ENCODE measurements around the gene TAF10.

TAF10 gene

DNA sequence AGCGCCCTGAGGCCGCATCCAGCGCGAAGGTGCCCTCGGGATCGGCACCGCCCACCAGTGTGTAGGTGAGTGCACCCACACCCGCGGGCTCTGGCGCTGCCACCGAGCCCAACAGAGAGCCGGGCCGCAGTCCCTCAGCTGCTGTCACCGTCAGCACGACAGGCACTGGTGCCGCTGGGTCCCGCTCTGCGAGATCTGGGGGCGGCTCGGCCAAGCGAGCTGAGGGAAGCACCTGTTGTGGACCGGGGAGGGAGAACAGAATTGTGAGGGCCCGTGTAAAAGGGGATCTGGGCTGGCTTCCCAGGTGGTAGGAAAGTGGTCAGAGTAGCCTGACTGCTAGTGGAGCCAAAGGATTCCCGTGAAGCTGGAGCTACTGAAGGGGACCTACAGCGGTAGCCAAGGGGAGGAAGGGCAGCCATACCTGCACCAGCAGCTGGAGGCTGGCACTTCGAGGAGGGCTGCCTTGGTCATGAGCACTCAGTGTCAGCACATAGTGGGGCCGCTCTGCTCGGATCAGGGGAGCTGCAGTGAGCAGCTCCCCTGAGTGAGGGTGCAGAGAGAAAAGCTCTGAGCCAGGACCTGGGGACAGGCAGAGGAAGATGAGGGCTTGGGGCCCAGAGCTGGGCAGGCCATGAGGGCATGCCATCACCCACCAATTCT, 18.7 kb upstream of the TAF10 start:
- peak overlapping the region; percentile 54 for H2AK5ac ChIP-seq (ENCODE audit: low read depth, low read length)

GRCh38 chr11:6629892-6630631, 18.0 kb upstream of the TAF10 start:
- peak overlapping the region; percentile 82 for H3K23ac ChIP-seq (ENCODE audit: low read depth, low read length, poor library complexity)
- H3K18ac ChIP-seq (ENCODE audit: low read length), result peak overlapping the region; percentile 81
- H2AK5ac ChIP-seq (ENCODE audit: low read depth, low read length), result peak overlapping the region; percentile 77
- H2AFZ ChIP-seq (ENCODE audit: low read length), result no peak overlapping the region
- H3K27me3 ChIP-seq (ENCODE audit: control insufficient read depth in 3 of 3, insufficient read depth in 3 of 3, low read depth in 1 of 3, low read length in 3 of 3), result peaks cover 0 to 24% (median 3%) of the 10 kb centered on the region in 3 experiments
- H2BK15ac ChIP-seq (ENCODE audit: low read length), result no peak overlapping the region
- H3K36me3 ChIP-seq (replicated peaks in 1 of 2; ENCODE audit: control insufficient read depth in 2 of 2, insufficient read depth in 2 of 2, low read length in 2 of 2), result peaks cover 18 to 96% of the 10 kb centered on the region in 2 donors
- H2BK5ac ChIP-seq (ENCODE audit: low read length), result peak overlapping the region; percentile 11
- peak; percentile 55 for DNase-seq (ENCODE audit: low spot score)
- H3K79me1 ChIP-seq (ENCODE audit: low read depth, low read length), result peaks cover 2% of the 10 kb centered on the region
- no peak overlapping the region for H3K4ac ChIP-seq (ENCODE audit: low read length)
- H3K4me1 ChIP-seq (ENCODE audit: control insufficient read depth in 2 of 2, insufficient read depth in 1 of 2, low read depth in 1 of 2, low read length in 2 of 2), result peaks cover under 1 to 6% of the 10 kb centered on the region in 2 donors
- H3K9ac ChIP-seq (ENCODE audit: low read depth, low read length, poor library complexity), result peak overlapping the region; percentile 80
- H4K8ac ChIP-seq (ENCODE audit: low read depth, low read length), result no peak overlapping the region
- no peak overlapping the region for H4K91ac ChIP-seq (ENCODE audit: low read depth, low read length, poor library complexity)
- peak overlapping the region; percentile 92 for H3K4me2 ChIP-seq (ENCODE audit: insufficient read depth, low read length, poor library complexity, severe bottlenecking)
- H2BK12ac ChIP-seq (ENCODE audit: low read length), result peak overlapping the region; percentile 48
- no CpG with 5 or more reads among the region's 102 CpGs for WGBS, 2 donors (ENCODE audit: extremely low coverage in 2 of 2, insufficient read length in 2 of 2, insufficient replicate concordance in 1 of 2)
- peak overlapping the region; percentile 74 for H3K14ac ChIP-seq (ENCODE audit: low read length)
- H3K27ac ChIP-seq (replicated peaks; ENCODE audit: low read length), result no peak overlapping the region
- peak overlapping the region in 1 of 2 donors; percentile 80 for H3K4me3 ChIP-seq (ENCODE audit: low read length in 2 of 2)
- peaks cover 0 to 4% of the 10 kb centered on the region in 2 donors for H3K9me3 ChIP-seq (replicated peaks in 1 of 2; ENCODE audit: control insufficient read depth in 2 of 2, insufficient read depth in 1 of 2, low read depth in 1 of 2, low read length in 2 of 2)
- no peak overlapping the region for H2BK120ac ChIP-seq (ENCODE audit: low read depth, low read length)

More for the DNA sequence above, 18.7 kb upstream of the TAF10 start:
- H2BK5ac ChIP-seq (ENCODE audit: low read length), result no peak overlapping the region
- peaks cover 0 to 24% (median 3%) of the 10 kb centered on the region in 3 experiments for H3K27me3 ChIP-seq (ENCODE audit: control insufficient read depth in 3 of 3, insufficient read depth in 3 of 3, low read depth in 1 of 3, low read length in 3 of 3)
- H3K27ac ChIP-seq (replicated peaks; ENCODE audit: low read length), result no peak overlapping the region
- peaks cover 11 to 91% of the 10 kb centered on the region in 2 donors for H3K36me3 ChIP-seq (replicated peaks in 1 of 2; ENCODE audit: control insufficient read depth in 2 of 2, insufficient read depth in 2 of 2, low read length in 2 of 2)
- H3K23ac ChIP-seq (ENCODE audit: low read depth, low read length, poor library complexity), result peak overlapping the region; percentile 50
- H3K4ac ChIP-seq (ENCODE audit: low read length), result no peak overlapping the region
- H2AFZ ChIP-seq (ENCODE audit: low read length), result no peak overlapping the region
- no peak overlapping the region for H3K14ac ChIP-seq (ENCODE audit: low read length)
- no CpG with 5 or more reads among the region's 28 CpGs for WGBS, 2 donors (ENCODE audit: extremely low coverage in 2 of 2, insufficient read length in 2 of 2, insufficient replicate concordance in 1 of 2)
- DNase-seq (ENCODE audit: low spot score), result no peak
- no peak overlapping the region for H4K8ac ChIP-seq (ENCODE audit: low read depth, low read length)
- H2BK120ac ChIP-seq (ENCODE audit: low read depth, low read length), result no peak overlapping the region
- H3K79me1 ChIP-seq (ENCODE audit: low read depth, low read length), result peaks cover 2% of the 10 kb centered on the region
- peaks cover 8 to 10% of the 10 kb centered on the region in 2 donors for H3K4me1 ChIP-seq (ENCODE audit: control insufficient read depth in 2 of 2, insufficient read depth in 1 of 2, low read depth in 1 of 2, low read length in 2 of 2)
- no peak overlapping the region for H2BK12ac ChIP-seq (ENCODE audit: low read length)
- peak overlapping the region in 1 of 2 donors; percentile 80 for H3K4me3 ChIP-seq (ENCODE audit: low read length in 2 of 2)
- peak overlapping the region; percentile 65 for H3K18ac ChIP-seq (ENCODE audit: low read length)
- no peak overlapping the region for H4K91ac ChIP-seq (ENCODE audit: low read depth, low read length, poor library complexity)
- H3K4me2 ChIP-seq (ENCODE audit: insufficient read depth, low read length, poor library complexity, severe bottlenecking), result peak overlapping the region; percentile 92
- peaks cover 0 to 4% of the 10 kb centered on the region in 2 donors for H3K9me3 ChIP-seq (replicated peaks in 1 of 2; ENCODE audit: control insufficient read depth in 2 of 2, insufficient read depth in 1 of 2, low read depth in 1 of 2, low read length in 2 of 2)
- H2BK15ac ChIP-seq (ENCODE audit: low read length), result no peak overlapping the region
- H3K9ac ChIP-seq (ENCODE audit: low read depth, low read length, poor library complexity), result peak overlapping the region; percentile 80

DNA sequence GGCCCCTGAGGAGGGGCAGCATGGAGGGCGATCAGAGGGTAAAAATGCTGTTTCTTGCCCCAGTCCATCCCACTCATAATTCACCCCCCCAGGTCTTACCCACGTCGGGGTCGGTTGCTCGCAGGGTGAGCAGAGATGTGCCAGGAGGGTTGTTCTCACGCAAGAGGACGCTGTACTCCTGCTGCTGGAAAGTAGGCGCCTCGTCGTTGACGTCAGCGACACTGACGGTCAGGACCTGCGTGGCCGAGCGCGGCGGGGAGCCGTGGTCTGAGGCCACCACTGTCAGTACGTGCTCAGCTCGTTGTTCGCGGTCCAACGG, 17.5 kb upstream of the TAF10 start:
- Histone ChIP-seq H2AK5ac (ENCODE audit: low read depth, low read length) (peak overlapping the region; percentile 77), H2BK120ac (ENCODE audit: low read depth, low read length) (no peak overlapping the region), H2BK15ac (ENCODE audit: low read length) (no peak overlapping the region), H4K91ac (ENCODE audit: low read depth, low read length, poor library complexity) (no peak overlapping the region), H3K27ac (replicated peaks; ENCODE audit: low read length) (no peak overlapping the region), H3K14ac (ENCODE audit: low read length) (peak overlapping the region; percentile 74), H3K4me3 (ENCODE audit: low read length in 2 of 2) (peak overlapping the region in 1 of 2 donors; percentile 80), H3K79me1 (ENCODE audit: low read depth, low read length) (peaks cover 2% of the 10 kb centered on the region), H3K9me3 (replicated peaks in 1 of 2; ENCODE audit: control insufficient read depth in 2 of 2, insufficient read depth in 1 of 2, low read depth in 1 of 2, low read length in 2 of 2) (peaks cover 0 to 4% of the 10 kb centered on the region in 2 donors), H3K4me1 (ENCODE audit: control insufficient read depth in 2 of 2, insufficient read depth in 1 of 2, low read depth in 1 of 2, low read length in 2 of 2) (peaks cover 0 to 6% of the 10 kb centered on the region in 2 donors), H3K27me3 (ENCODE audit: control insufficient read depth in 3 of 3, insufficient read depth in 3 of 3, low read depth in 1 of 3, low read length in 3 of 3) (peaks cover 0 to 24% (median 3%) of the 10 kb centered on the region in 3 experiments), H2BK5ac (ENCODE audit: low read length) (peak overlapping the region; percentile 11), H3K9ac (ENCODE audit: low read depth, low read length, poor library complexity) (no peak overlapping the region), H2BK12ac (ENCODE audit: low read length) (peak overlapping the region; percentile 48), H3K23ac (ENCODE audit: low read depth, low read length, poor library complexity) (peak overlapping the region; percentile 82), H3K18ac (ENCODE audit: low read length) (peak overlapping the region; percentile 81), H4K8ac (ENCODE audit: low read depth, low read length) (no peak overlapping the region), H2AFZ (ENCODE audit: low read length) (no peak overlapping the region), H3K4ac (ENCODE audit: low read length) (no peak overlapping the region), H3K4me2 (ENCODE audit: insufficient read depth, low read length, poor library complexity, severe bottlenecking) (peak overlapping the region; percentile 92), H3K36me3 (replicated peaks in 1 of 2; ENCODE audit: control insufficient read depth in 2 of 2, insufficient read depth in 2 of 2, low read length in 2 of 2) (peaks cover 22 to 96% of the 10 kb centered on the region in 2 donors)
- no CpG with 5 or more reads among the region's 24 CpGs for WGBS, 2 donors (ENCODE audit: extremely low coverage in 2 of 2, insufficient read length in 2 of 2, insufficient replicate concordance in 1 of 2)
- DNase-seq (ENCODE audit: low spot score), result no peak

- Histone ChIP-seq H3K79me1 (ENCODE audit: low read depth, low read length) (peaks cover 2% of the 10 kb centered on the region), H3K36me3 (replicated peaks in 1 of 2; ENCODE audit: control insufficient read depth in 2 of 2, insufficient read depth in 2 of 2, low read length in 2 of 2) (peaks cover 24 to 96% of the 10 kb centered on the region in 2 donors)
Observed at GRCh38 chr11:6628526-6628925, 16.5 kb upstream of the TAF10 start.

More at GRCh38 chr11:6628526-6628925, 16.5 kb upstream of the TAF10 start:
- Histone ChIP-seq H3K9ac (ENCODE audit: low read depth, low read length, poor library complexity) (no peak overlapping the region), H3K4me2 (ENCODE audit: insufficient read depth, low read length, poor library complexity, severe bottlenecking) (no peak overlapping the region), H2AK5ac (ENCODE audit: low read depth, low read length) (no peak overlapping the region), H3K4me3 (ENCODE audit: low read length in 2 of 2) (no peak overlapping the region), H3K9me3 (replicated peaks in 1 of 2; ENCODE audit: control insufficient read depth in 2 of 2, insufficient read depth in 1 of 2, low read depth in 1 of 2, low read length in 2 of 2) (peaks cover 0 to 4% of the 10 kb centered on the region in 2 donors), H2BK12ac (ENCODE audit: low read length) (no peak overlapping the region), H3K14ac (ENCODE audit: low read length) (no peak overlapping the region), H4K91ac (ENCODE audit: low read depth, low read length, poor library complexity) (no peak overlapping the region), H2AFZ (ENCODE audit: low read length) (no peak overlapping the region), H3K27me3 (ENCODE audit: control insufficient read depth in 3 of 3, insufficient read depth in 3 of 3, low read depth in 1 of 3, low read length in 3 of 3) (peaks cover 0 to 24% (median 3%) of the 10 kb centered on the region in 3 experiments), H2BK120ac (ENCODE audit: low read depth, low read length) (no peak overlapping the region), H2BK15ac (ENCODE audit: low read length) (no peak overlapping the region), H4K8ac (ENCODE audit: low read depth, low read length) (no peak overlapping the region), H3K4me1 (ENCODE audit: control insufficient read depth in 2 of 2, insufficient read depth in 1 of 2, low read depth in 1 of 2, low read length in 2 of 2) (peaks cover 0 to 6% of the 10 kb centered on the region in 2 donors), H3K27ac (replicated peaks; ENCODE audit: low read length) (no peak overlapping the region), H3K4ac (ENCODE audit: low read length) (no peak overlapping the region), H2BK5ac (ENCODE audit: low read length) (no peak overlapping the region), H3K23ac (ENCODE audit: low read depth, low read length, poor library complexity) (no peak overlapping the region), H3K18ac (ENCODE audit: low read length) (no peak overlapping the region)
- no peak for DNase-seq (ENCODE audit: low spot score)
- WGBS, 2 donors (ENCODE audit: extremely low coverage in 2 of 2, insufficient read length in 2 of 2, insufficient replicate concordance in 1 of 2), result no CpG with 5 or more reads among the region's 4 CpGs
